Liver (tissue), 9 donors: ENCODE measurements around the gene LRMDA. TPM values are rescaled to one million over a fixed set of nuclear protein-coding genes. Genes with fewer than 3 reads are reported as not detected.

ENCODE experiments used
- DNase-seq: peaks from one replicate; pipeline ENCODE4 v3.0.0-alpha.2; 2017; ENCODE audit warnings: low spot score
- H3K27ac ChIP-seq, 2 donors: one replicate each; pipeline ENCODE4 v1.7.0; 2013; ENCODE audit warnings: inconsistent platforms in 2 of 2, low read length in 2 of 2, control low read depth in 1 of 2, low read depth in 1 of 2, mild to moderate bottlenecking in 1 of 2
- H3K27me3 ChIP-seq, 4 donors: one replicate each; pipeline versions ENCODE4 v1.6.1 to v1.7.0; 2013; ENCODE audit warnings: low read length in 3 of 4, inconsistent platforms in 1 of 4, mild to moderate bottlenecking in 1 of 4, moderate library complexity in 1 of 4; ENCODE audit not compliant: control insufficient read depth in 4 of 4, insufficient read depth in 4 of 4
- H3K36me3 ChIP-seq, 4 donors: one replicate each; pipeline versions ENCODE4 v1.6.1 to v1.7.0; 2013; ENCODE audit warnings: low read length in 3 of 4, mild to moderate bottlenecking in 3 of 4, low read depth in 1 of 4, moderate library complexity in 1 of 4; ENCODE audit not compliant: control insufficient read depth in 4 of 4, insufficient read depth in 3 of 4
- H3K4me1 ChIP-seq, 4 donors: one replicate each; pipeline versions ENCODE4 v1.6.1 to v1.7.0; 2013; ENCODE audit warnings: low read length in 3 of 4, mild to moderate bottlenecking in 3 of 4, moderate library complexity in 1 of 4; ENCODE audit not compliant: control insufficient read depth in 4 of 4, insufficient read depth in 4 of 4
- H3K4me3 ChIP-seq, 3 donors: one replicate each; pipeline versions ENCODE4 v1.6.1 to v1.7.0; 2013; ENCODE audit warnings: low read length in 3 of 3, control low read depth in 1 of 3, low read depth in 1 of 3, mild to moderate bottlenecking in 1 of 3
- H3K9ac ChIP-seq, 2 donors: one replicate each; pipeline ENCODE4 v1.7.0; 2013; ENCODE audit warnings: low read length in 2 of 2, mild to moderate bottlenecking in 2 of 2, moderate library complexity in 2 of 2, control low read depth in 1 of 2, low read depth in 1 of 2
- H3K9me3 ChIP-seq, 4 donors: one replicate each; pipeline versions ENCODE4 v1.6.1 to v1.7.0; 2013; ENCODE audit warnings: low read length in 3 of 4; ENCODE audit not compliant: control insufficient read depth in 4 of 4
- EGR1 ChIP-seq, 2 donors: IDR thresholded peaks; 2 replicates each; pipeline ENCODE4 v1.6.1; 2016 to 2018; ENCODE audit warnings: antibody characterized with exemption in 2 of 2, low read depth in 2 of 2
- FOXA1 ChIP-seq: IDR thresholded peaks from 2 replicates; pipeline ENCODE4 v1.6.1; 2016; ENCODE audit warnings: antibody characterized with exemption
- FOXA2 ChIP-seq: IDR thresholded peaks from 2 replicates; pipeline ENCODE4 v1.6.1; 2016; ENCODE audit warnings: antibody characterized with exemption
- GABPA ChIP-seq, 2 donors: IDR thresholded peaks in 1 of 2; conservative IDR thresholded peaks in 1 of 2; 2 replicates each; pipeline ENCODE4 v1.6.1; 2016; ENCODE audit warnings: antibody characterized with exemption in 2 of 2, mild to moderate bottlenecking in 1 of 2, moderate library complexity in 1 of 2
- HNF4G ChIP-seq: IDR thresholded peaks from 2 replicates; pipeline ENCODE4 v1.6.1; 2016; ENCODE audit warnings: antibody characterized with exemption
- JUND ChIP-seq, 2 donors: IDR thresholded peaks; 2 replicates each; pipeline ENCODE4 v1.6.1; 2016; ENCODE audit warnings: antibody characterized with exemption in 2 of 2
- NR2F2 ChIP-seq: IDR thresholded peaks from 2 replicates; pipeline ENCODE4 v1.6.1; 2016; ENCODE audit warnings: antibody characterized with exemption
- RXRA ChIP-seq, 2 donors: IDR thresholded peaks; 2 replicates each; pipeline ENCODE4 v1.6.1; 2017 to 2018; ENCODE audit warnings: antibody characterized with exemption in 2 of 2, mild to moderate bottlenecking in 1 of 2
- TAF1 ChIP-seq: conservative IDR thresholded peaks from 2 replicates; pipeline ENCODE4 v1.6.1; 2016; ENCODE audit warnings: antibody characterized with exemption, mild to moderate bottlenecking
- WGBS: extraction: QIAGEN DNeasy Blood & Tissue Kit; methylation state at CpG from one replicate; pipeline ENCODE4 v1.1.7; 2013; 5-methylcytosine and 5-hydroxymethylcytosine counted together
- polyA plus RNA-seq, 2 donors: library from polyadenylated mRNA; stranded (reverse) in 1 of 2; unstranded in 1 of 2; fragments of 200-250 nt in 1 of 2; fragments of >200 nt in 1 of 2; fragmentation: Nextera tagmentation in 1 of 2; extraction: Ambion mirVana in 1 of 2; gene quantifications; one replicate each; pipeline versions ENCODE4 v1.2.1 to v1.2.3, GENCODE V29; 2013 to 2015
- total RNA-seq, 2 donors: library from RNA; depleted of rRNA; stranded (reverse); fragments of >200 nt; gene quantifications; one replicate each; pipeline ENCODE4 v1.2.3, GENCODE V29; 2014
- TF ChIP-seq, protein P1 (sequence below): IDR thresholded peaks from 2 replicates; pipeline ENCODE4 v1.6.1; 2016; ENCODE audit warnings: antibody characterized with exemption
- TF ChIP-seq, protein P2 (sequence below): IDR thresholded peaks from 2 replicates; pipeline ENCODE4 v1.6.1; 2016; ENCODE audit warnings: antibody characterized with exemption, mild to moderate bottlenecking
- TF ChIP-seq, protein P3 (sequence below): IDR thresholded peaks from 2 replicates; pipeline ENCODE4 v1.6.1; 2016; ENCODE audit warnings: antibody characterized with exemption
- donor health status: healthy.
- donor health status: healthy.
- donor health status: healthy.
- donor health status: healthy.
- donor health status: healthy.

LRMDA gene
- total and polyA plus RNA-seq, 4 donors = 7.9 to 15.8 (median 11.3) TPM

DNA sequence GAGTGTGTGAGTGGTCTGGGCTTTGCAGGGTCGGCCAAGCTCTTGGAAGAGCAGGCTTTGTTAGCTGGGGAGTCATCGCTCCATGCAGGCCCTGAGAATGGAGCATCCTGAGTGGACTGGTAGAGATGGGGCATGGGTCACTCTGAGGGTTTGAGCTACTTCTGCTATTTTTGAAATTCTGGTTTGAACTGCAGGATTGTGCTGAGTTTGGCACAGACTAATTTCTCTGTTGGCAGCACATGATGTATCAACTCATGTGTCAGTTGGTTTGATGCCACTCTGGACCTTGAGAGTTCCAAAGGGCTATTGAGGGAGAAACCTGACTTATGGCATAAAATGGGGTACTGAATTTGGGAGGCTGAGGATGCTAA, 56.3 kb downstream of the LRMDA start (continued):
- TF ChIP-seq, protein P1, sequence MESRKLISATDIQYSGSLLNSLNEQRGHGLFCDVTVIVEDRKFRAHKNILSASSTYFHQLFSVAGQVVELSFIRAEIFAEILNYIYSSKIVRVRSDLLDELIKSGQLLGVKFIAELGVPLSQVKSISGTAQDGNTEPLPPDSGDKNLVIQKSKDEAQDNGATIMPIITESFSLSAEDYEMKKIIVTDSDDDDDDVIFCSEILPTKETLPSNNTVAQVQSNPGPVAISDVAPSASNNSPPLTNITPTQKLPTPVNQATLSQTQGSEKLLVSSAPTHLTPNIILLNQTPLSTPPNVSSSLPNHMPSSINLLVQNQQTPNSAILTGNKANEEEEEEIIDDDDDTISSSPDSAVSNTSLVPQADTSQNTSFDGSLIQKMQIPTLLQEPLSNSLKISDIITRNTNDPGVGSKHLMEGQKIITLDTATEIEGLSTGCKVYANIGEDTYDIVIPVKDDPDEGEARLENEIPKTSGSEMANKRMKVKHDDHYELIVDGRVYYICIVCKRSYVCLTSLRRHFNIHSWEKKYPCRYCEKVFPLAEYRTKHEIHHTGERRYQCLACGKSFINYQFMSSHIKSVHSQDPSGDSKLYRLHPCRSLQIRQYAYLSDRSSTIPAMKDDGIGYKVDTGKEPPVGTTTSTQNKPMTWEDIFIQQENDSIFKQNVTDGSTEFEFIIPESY = no peak
- TF ChIP-seq RXRA (IDR thresholded peaks at IDR 0.05) (no peak), TAF1 (no peak), HNF4G (no peak), EGR1 (IDR thresholded peaks at IDR 0.05; ENCODE audit: low read depth in 2 of 2) (no peak)

DNA sequence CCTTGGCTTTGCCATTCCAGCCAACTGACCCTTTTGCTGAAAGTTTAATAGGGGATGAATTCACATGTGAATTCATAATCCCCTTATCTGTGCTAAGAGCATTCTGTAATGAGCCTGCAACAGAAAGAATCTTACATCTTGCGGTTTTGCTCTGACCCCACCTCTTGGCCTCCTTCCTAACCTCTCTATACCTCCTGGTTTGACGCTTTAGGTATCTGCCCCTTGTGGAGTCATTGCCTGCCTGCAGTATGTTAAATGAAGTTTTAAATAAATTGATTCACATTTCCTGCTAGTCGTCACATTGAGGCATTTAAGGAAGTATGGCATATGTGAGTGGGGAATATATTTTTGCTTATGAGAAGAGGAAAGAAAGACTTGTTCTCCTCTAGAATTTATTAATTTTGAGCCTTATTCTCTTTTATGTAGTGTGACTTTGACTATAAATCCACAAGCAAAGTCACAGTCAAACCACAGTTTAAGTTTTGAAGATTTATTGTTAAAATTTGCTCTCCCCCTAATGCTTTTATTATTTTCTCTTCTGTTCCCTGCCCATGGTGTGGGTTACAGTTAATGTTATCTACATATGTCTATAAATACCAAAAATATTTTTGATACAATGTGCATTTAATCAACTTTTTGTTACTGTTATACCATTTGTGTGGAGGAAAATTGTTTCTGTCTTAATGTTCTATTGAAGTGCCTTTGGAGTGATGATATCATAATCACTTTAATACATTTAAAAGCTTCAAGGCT, 60.9 kb downstream of the LRMDA start:
- no peaks in the 10 kb centered on the region for H3K4me1 ChIP-seq
- H3K36me3 ChIP-seq = peaks cover 0 to 3% (median 0%) of the 10 kb centered on the region in 4 donors
- H3K9me3 ChIP-seq = no peaks in the 10 kb centered on the region
- TF ChIP-seq, protein P2, sequence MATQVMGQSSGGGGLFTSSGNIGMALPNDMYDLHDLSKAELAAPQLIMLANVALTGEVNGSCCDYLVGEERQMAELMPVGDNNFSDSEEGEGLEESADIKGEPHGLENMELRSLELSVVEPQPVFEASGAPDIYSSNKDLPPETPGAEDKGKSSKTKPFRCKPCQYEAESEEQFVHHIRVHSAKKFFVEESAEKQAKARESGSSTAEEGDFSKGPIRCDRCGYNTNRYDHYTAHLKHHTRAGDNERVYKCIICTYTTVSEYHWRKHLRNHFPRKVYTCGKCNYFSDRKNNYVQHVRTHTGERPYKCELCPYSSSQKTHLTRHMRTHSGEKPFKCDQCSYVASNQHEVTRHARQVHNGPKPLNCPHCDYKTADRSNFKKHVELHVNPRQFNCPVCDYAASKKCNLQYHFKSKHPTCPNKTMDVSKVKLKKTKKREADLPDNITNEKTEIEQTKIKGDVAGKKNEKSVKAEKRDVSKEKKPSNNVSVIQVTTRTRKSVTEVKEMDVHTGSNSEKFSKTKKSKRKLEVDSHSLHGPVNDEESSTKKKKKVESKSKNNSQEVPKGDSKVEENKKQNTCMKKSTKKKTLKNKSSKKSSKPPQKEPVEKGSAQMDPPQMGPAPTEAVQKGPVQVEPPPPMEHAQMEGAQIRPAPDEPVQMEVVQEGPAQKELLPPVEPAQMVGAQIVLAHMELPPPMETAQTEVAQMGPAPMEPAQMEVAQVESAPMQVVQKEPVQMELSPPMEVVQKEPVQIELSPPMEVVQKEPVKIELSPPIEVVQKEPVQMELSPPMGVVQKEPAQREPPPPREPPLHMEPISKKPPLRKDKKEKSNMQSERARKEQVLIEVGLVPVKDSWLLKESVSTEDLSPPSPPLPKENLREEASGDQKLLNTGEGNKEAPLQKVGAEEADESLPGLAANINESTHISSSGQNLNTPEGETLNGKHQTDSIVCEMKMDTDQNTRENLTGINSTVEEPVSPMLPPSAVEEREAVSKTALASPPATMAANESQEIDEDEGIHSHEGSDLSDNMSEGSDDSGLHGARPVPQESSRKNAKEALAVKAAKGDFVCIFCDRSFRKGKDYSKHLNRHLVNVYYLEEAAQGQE = no peak
- TF ChIP-seq FOXA2 = no peak
- no peak for TF ChIP-seq TAF1
- TF ChIP-seq RXRA (IDR thresholded peaks at IDR 0.05) = no peak
- TF ChIP-seq EGR1 (IDR thresholded peaks at IDR 0.05; ENCODE audit: low read depth in 2 of 2) = no peak
- TF ChIP-seq, protein P3, sequence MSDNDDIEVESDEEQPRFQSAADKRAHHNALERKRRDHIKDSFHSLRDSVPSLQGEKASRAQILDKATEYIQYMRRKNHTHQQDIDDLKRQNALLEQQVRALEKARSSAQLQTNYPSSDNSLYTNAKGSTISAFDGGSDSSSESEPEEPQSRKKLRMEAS = no peak
- no peak for TF ChIP-seq HNF4G
- TF ChIP-seq, protein P1 = no peak
- TF ChIP-seq NR2F2 = no peak
- no peak for TF ChIP-seq JUND (IDR thresholded peaks at IDR 0.05)
- TF ChIP-seq FOXA1 = no peak
- no peak for TF ChIP-seq GABPA (IDR thresholded peaks at IDR 0.05 in 1 of 2, conservative IDR thresholded peaks at IDR 0.05 in 1 of 2)
- DNase-seq = no peak
- H3K27me3 ChIP-seq = no peaks in the 10 kb centered on the region
- WGBS = 75% methylated on average over 3 of the region's 3 CpGs
- no peak overlapping the region for H3K9ac ChIP-seq
- no peak overlapping the region for H3K27ac ChIP-seq
- no peak overlapping the region for H3K4me3 ChIP-seq
